H1 (cell line): ENCODE measurements around the gene EYA4.

Experiments used
- ASH2L ChIP-seq: fragments of 200-600, 300-600 bp; sonication (generic); IDR thresholded peaks from one replicate; pipeline ENCODE4 v1.7.1; 2017; ENCODE audit warnings: low read length
- CEBPB ChIP-seq: IDR thresholded peaks from 2 replicates; pipeline ENCODE4 v1.6.1; 2012; ENCODE audit warnings: low read depth, low read length
- CTCF ChIP-seq, 3 experiments: IDR thresholded peaks; 1 replicate in 2 of 3; 2 replicates in 1 of 3; pipeline versions ENCODE4 v1.5.1 to v1.6.1; 2011; ENCODE audit warnings: low read length in 3 of 3, mild to moderate bottlenecking in 3 of 3, inconsistent platforms in 2 of 3, low read depth in 1 of 3, moderate library complexity in 1 of 3; ENCODE audit not compliant: insufficient read depth in 1 of 3; ENCODE audit errors: control extremely low read depth in 1 of 3
- EP300 ChIP-seq, 2 experiments: IDR thresholded peaks; 1 replicate in 1 of 2; 2 replicates in 1 of 2; pipeline ENCODE4 v1.6.1; 2011 to 2012; ENCODE audit warnings: low read depth in 2 of 2, low read length in 2 of 2, mild to moderate bottlenecking in 2 of 2, borderline replicate concordance in 1 of 2, inconsistent platforms in 1 of 2, moderate library complexity in 1 of 2
- EZH2 ChIP-seq: fragments of 200-600 bp; sonication (generic); IDR thresholded peaks from 2 replicates; pipeline ENCODE4 v1.7.1; 2012; ENCODE audit warnings: low read depth, mild to moderate bottlenecking, moderate library complexity, low read length, inconsistent platforms; ENCODE audit not compliant: severe bottlenecking
- POLR2A ChIP-seq, 2 experiments: IDR thresholded peaks; 1 replicate in 1 of 2; 2 replicates in 1 of 2; pipeline ENCODE4 v1.6.1; 2011; ENCODE audit warnings: low read depth in 2 of 2, low read length in 2 of 2, mild to moderate bottlenecking in 2 of 2; ENCODE audit errors: control extremely low read depth in 1 of 2
- SIN3A ChIP-seq, 2 experiments: IDR thresholded peaks in 1 of 2; conservative IDR thresholded peaks in 1 of 2; 2 replicates each; pipeline ENCODE4 v1.6.1; 2011 to 2012; ENCODE audit warnings: low read length in 2 of 2, improper control_type of control experiment in 1 of 2, low read depth in 1 of 2, mild to moderate bottlenecking in 1 of 2
- SP1 ChIP-seq: IDR thresholded peaks from 2 replicates; pipeline ENCODE4 v1.6.1; 2011; ENCODE audit warnings: low read depth, low read length
- SP2 ChIP-seq: IDR thresholded peaks from 2 replicates; pipeline ENCODE4 v1.6.1; 2012; ENCODE audit warnings: mild to moderate bottlenecking, low read length, inconsistent platforms
- YY1 ChIP-seq: IDR thresholded peaks from 2 replicates; pipeline ENCODE4 v1.6.1; 2011; ENCODE audit warnings: low read depth, mild to moderate bottlenecking, low read length

GRCh38 chr6:133568970-133569889 lies 328.1 kb downstream of the EYA4 start:
- no peak for TF ChIP-seq SIN3A (conservative IDR thresholded peaks at IDR 0.05 in 1 of 2, IDR thresholded peaks at IDR 0.05 in 1 of 2; ENCODE audit: low read depth in 1 of 2, low read length in 2 of 2)
- peak in 2 of 3 experiments; percentile 58 to 66; a peak in 2 of 4 replicates for TF ChIP-seq CTCF (IDR thresholded peaks at IDR 0.05; ENCODE audit: control extremely low read depth in 1 of 3, insufficient read depth in 1 of 3, low read depth in 1 of 3, low read length in 3 of 3)
- TF ChIP-seq POLR2A (IDR thresholded peaks at IDR 0.05; ENCODE audit: control extremely low read depth in 1 of 2, low read depth in 2 of 2, low read length in 2 of 2): no peak
- peak; percentile 46; the same call in 1 of the 2 replicates for TF ChIP-seq YY1
- TF ChIP-seq EP300 (IDR thresholded peaks at IDR 0.05; ENCODE audit: borderline replicate concordance in 1 of 2, low read depth in 2 of 2, low read length in 2 of 2): no peak
- TF ChIP-seq SP1: no peak
- no peak for TF ChIP-seq ASH2L
- no peak for TF ChIP-seq EZH2
- no peak for TF ChIP-seq CEBPB
- no peak for TF ChIP-seq SP2
